HG02973 (cell line): ENCODE measurements around the gene NPAS3.

ENCODE experiments used
- ATAC-seq: cut with Tn5 transposase; IDR thresholded peaks from one replicate; pipeline ENCODE4 v1.9.1; 2021; ENCODE audit warnings: moderate library complexity; ENCODE audit not compliant: unreplicated experiment

Gene NPAS3

DNA sequence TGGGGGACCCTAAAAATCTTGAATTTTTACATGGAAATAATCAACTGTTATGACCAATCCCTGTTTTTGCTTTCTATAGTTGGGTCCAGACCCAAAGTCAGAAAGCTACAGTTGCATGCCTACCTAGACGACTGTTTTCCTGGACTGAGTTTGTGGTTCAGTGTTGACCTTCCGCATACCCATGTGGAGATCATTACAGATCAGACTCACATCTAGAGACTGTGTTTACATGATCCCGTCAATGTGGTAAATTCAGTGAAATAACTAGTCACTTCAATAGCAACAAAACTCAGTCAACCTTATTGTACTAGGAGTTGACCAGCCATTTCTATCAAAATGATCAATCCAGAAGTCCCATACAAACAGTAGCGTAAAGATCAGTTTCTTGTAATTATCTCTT lies 754.6 kb downstream of the NPAS3 start:
- ATAC-seq = no peak

DNA sequence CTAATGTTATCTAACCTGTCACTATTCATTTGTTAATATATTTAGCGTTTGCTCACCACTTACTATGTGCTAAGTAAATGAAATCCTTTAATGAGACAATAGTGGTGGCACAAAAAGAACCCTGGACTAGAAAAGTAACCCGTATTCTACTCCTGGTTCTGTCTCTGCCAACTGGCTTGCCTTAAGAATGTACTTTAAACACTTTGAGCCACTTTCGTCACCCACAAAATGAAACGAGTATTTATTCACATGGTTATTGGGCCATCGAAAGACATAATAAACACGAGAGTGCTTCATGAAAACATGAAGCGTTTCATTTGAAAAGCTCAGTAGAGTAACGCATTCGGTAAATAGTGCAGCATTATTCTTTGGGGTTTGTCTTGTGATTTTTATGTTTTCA lies 757.5 kb downstream of the NPAS3 start:
- ATAC-seq = no peak

DNA sequence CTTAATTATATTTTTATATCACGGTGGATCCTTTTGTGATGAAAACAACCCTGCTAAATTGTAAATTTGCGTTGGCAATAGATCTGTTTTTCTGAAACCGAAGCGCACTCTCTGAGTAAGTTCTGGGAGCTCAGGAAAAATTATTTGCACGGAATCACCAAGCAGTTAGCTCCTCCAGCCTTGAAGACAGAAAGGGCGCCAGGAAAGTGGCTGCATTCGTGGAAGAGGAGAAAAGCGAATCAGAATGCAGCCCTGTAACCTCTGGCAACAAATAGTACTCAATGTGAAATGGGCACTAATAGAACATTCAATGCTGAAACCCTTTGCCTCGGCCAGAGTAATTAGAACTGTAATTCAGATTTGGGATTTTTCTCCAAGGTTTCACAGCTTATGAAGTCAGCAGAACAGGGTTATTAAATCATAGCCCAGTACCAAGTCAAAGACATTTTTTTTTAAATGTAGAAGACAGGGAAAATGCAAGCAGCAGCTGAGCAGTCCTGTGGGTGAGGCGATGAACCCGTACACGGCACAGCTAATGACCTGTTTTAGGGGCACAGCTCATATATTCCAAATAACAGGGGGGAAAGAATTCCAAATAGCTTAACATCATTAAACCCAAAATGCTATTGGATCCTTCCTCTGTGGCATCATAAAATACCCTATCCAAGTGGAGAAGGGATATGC lies 760.8 kb downstream of the NPAS3 start:
- no peak for ATAC-seq

DNA sequence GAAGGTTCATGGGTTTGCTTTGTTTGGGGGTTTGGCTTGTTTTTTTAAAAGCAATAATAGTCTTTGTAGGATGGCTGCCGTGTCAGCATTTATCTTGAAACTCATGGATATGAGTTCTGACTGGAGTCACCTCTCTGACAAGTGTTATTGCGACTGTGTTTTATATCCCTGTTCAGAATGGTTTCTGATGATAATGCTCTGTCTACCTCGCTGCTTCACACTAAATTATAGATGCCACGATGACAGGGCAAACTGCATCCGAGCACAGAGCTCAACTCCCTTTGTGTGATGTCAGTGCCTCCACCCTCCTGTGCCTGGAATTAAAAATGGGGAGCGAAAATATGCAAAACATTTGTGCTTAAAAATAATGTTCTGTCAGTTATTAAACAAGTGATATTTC lies 761.4 kb downstream of the NPAS3 start:
- ATAC-seq = no peak

DNA sequence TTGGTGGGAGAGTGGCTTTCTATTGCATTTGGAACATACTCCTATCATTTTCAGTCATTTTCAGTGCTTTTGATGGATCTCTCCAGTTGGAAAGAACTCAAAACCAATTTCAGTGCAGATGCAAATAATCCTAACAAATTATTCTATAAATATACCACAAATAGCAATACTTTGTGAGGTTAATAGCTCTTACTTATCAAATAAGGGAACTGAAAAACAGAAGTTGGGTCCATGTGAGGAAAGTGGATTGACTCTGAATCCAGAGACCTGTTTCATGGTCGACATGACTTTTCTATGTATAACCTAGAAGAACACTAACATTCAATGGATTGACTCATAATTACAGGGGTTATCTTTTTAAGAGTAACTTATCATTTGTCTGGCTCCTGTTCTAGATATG lies 763.6 kb downstream of the NPAS3 start:
- no peak for ATAC-seq

DNA sequence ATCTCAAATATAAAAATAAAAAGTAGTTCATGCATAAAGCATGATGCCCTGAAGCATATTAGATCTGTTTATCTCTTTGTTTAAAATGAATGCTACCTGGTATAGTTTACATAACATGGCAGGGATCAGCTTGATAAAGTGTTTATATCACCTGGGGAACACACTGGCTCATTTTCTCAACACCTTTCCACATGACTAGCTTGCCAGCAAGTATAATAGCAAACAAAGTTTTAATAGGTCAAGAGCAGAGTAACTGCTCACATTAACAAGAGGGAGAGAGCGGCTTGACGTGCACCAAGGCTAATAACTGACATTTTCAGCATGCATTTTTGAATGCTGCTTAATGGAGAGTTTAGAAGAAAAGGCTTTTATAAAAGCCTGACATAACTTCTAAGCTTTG lies 765.8 kb downstream of the NPAS3 start:
- no peak for ATAC-seq

DNA sequence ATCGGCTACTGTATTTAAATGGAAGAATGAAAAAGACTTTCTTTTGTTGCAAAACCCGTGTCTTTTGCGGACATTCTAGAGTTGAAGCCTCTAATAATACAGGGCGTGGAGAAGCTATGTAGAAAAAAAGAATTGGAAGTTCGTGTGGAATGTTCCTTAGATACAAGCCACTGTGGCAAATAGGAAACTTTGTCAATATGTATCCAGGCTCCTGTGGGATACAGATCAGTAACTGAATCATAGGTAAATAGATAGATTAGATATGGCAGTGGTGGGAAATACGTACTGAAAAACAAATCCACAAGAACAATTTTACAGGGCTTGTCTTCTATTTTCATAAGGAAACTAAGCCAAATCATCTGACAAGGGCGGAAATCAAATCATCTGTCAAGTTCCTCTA lies 766.8 kb downstream of the NPAS3 start:
- ATAC-seq = no peak

DNA sequence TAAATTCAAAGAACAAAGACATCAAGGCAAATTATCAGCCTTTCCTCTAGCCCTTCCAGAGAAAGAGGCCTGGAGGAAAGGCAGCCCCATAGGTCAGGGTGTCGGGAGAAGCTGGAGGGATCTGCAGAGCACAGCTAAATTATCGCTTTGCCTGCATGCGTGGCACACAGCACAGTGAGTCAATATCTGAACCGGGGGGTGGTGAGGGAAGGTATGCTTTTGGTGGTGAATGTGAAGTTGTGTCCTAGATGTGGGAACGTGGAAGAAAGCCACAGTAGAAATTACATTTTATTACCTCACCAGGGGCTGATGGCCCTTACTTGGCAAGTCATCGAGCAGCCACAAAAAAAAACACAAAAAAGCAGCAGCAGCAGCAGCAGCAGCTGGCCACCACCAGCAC lies 769.0 kb downstream of the NPAS3 start:
- no peak for ATAC-seq

DNA sequence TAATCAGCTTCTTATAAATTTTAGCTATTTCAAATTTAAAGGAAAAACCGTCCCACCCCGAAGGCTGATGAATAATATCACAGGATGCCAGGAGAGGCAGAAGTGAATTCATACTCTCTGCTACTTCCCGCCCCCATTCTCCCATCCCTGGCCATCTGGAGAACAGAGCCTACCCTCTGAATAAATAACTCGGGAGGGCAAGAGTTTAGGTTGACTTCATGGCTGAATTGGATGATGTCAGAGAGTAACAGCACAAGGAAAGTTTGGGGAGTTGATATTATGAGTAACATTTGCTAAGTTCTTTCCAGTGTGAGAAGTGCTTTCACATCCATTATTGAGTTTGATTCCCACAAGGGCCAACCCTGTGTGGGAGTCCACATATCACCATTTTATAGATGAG lies 770.6 kb downstream of the NPAS3 start:
- no peak for ATAC-seq

DNA sequence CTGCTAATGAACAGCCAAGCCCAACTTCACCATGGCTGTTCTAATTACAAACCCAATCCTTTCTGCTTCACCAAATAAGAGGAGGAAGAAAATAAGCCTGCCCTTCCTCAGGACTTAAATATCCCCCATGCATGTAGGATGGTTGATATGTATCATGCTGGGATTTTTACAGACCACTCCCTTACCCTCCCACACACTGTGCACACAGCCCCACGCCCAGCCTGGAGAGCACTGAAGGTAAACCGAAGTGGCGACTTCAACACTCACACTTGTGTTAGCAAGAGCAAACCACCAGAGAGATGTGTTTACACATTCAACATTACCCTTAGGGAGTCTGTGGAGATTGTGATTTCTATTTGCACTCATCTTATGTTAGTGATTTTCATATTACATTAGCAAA lies 771.0 kb downstream of the NPAS3 start:
- no peak for ATAC-seq

DNA sequence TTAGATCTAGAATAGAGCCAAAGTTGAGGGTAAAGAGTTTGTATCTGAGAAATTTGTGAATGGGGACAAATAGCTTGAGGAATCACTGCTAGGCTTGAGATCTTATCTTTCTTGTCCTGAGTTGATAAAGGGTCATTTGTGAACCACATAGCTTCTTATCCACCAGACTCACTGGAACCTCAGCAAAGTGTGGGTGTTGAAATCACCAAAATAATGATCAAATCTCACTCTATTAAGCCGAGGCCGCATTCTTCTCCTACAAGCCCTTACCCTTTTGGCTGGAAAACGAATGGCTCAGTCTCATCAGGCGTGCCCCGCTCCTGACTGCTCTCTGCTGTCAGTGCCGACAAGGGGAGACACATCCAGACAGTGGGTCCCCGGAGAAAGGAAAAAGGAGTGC lies 771.6 kb downstream of the NPAS3 start:
- ATAC-seq = no peak

DNA sequence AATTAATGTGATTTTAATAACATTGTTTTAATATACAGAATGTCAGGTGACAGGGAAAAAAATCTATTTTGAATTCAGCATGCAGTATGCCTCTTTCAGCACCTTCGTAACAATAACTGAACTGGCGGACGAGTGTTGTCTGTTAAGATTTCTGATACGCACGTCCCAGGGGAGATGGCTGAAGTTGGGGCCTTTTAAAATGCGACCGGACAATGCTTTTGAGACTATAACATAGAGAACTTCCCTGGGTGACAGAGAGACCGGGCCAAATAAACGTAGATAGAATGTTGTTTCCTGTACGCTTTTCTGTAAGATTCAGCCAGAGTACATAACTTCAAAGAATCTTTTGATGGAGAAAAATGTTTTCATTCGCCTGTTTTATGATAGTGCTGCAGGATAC lies 772.5 kb downstream of the NPAS3 start:
- no peak for ATAC-seq

DNA sequence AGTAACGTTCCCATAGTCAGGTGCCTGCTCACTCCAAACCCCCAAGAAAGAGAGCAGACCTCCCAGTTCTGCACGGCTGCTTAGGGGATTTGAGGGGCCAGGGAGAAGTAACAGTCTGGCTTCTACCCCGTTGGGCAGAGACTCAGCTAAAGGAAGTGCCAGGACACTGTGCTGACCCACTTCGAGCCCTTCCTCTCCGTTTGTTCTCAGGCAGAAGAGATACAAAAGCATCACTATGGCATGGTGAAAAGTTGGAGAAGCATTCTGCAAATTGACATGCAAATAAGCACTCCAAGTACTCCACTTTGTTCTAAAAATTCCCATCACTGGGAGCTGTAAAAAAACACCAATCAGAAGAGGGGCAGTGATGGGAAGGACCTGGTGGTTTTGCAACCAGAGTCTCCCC lies 773.1 kb downstream of the NPAS3 start:
- no peak for ATAC-seq

DNA sequence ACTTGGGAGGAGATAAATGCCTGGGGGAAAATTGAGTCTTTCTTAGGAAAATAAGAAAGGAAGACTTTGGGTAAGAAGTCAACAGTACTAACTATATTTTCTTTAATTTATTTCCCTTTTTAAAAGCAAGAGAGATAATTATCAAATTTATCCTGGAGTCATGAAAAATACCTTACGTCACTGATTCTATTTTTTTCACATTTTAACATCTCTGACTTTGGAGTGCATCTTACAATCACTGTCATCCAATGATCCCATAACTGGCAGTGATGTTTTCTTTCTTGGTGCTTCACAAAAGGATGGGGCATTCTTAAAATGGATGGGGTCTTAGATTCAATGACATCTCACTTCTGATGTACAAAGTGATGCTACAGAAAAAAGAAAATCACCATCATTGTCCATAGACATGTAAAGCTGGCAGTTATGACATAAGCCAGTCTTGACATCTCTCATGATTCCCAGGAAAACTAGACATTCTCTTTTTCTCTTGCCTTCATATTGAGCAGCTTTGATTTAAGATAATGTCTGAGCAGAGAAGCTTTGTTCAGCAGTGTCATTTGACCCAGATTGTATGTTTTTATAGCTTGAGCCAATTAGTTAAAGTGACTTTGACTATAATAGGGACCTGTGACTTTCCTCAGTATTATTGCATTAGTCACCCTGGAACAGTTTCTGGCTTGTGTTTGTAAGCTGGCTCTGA lies 776.0 kb downstream of the NPAS3 start:
- no peak for ATAC-seq

DNA sequence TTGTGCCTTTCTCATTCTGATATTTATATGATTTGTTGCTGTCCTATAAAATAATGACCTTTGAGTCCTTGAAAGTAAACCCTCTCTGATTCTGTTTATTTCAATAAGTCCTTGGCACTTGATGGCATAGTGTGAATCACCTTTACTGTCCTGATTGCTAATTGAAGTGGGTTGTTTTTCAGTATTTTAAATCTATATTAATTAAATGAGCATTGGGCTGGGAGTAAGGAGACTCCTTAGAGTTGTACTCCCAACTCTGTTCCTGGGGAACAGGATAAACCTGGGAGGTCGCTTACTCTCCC lies 776.5 kb downstream of the NPAS3 start:
- no peak for ATAC-seq

DNA sequence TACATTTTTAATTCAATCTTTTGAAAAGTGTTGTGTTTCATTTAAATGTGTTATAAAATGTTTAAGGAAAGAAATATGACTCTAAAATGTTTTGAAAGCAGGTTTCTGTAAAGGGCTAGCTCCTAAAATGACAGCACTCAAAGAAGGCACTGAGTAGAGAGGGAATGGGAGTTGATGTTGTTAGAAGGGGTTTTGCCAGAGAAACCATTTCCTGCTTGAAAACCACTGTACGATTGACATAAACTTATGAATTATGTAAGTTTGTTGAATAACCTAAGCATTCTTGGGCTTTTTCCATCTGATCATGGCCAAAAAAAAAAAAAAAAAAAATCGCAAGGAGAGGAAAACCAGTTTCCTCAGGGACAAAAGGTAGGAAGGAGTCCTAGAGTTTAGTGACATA lies 778.2 kb downstream of the NPAS3 start:
- ATAC-seq = no peak

DNA sequence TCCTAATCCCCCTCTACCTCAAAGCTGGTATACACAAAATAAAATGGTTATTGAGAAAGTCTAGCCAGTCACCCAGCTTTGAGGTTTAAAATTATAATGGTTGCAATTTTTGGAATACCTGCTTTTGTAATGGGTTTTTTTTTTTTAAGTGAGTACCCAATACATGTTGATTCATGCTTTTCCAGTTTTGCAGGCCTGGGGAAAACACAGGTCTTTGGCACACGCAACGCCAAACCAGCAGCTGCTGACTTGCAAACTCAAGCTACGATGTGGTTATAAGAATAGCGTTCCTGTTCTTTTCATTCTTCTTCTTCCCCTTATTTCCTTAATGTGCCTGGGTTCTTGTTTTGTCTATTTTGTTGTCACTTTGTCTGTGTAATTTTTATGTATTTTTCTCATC lies 779.2 kb downstream of the NPAS3 start:
- ATAC-seq = no peak

DNA sequence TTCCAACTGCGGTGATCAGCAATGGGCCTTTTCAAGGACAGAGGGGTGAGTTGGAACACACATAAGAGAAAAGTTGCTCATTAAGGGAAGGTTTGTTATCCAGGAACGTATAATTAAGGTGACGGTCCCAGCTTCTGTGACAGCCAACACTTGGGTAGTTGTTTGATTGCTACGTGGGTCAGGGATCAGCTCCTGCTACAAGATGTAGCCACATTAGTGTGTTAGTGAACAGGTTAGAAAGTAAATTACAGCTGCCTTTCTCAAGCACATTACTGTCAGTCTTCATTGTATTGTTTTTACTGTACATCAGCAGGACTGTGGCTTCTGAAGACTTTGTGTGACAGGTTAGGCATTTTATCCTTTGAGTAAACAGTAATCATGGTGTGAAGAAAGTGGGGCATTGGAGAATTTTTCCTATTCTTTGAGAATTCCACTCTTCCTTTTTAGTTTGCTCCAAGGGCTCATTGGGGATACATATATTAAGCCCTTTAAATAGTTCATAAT lies 781.7 kb downstream of the NPAS3 start:
- no peak for ATAC-seq

DNA sequence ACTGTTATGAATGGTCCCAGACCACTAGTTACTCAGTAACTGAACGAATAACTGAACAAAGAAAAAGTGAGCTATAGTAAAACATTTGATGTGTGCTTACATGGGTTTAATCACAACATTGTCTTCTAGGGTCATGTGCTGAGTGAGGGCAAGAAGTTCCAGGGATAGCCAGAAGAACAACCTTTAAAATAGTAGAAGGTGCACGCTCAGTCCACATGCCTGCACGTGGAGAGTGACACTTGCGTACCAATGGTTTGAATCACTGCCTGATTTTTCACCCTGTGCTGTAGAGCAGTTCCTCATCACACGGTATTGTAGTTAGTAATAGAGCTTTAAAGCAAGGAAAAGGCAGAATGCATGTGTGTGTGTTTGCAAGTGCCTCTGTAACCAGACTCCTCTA lies 788.0 kb downstream of the NPAS3 start:
- ATAC-seq = no peak

DNA sequence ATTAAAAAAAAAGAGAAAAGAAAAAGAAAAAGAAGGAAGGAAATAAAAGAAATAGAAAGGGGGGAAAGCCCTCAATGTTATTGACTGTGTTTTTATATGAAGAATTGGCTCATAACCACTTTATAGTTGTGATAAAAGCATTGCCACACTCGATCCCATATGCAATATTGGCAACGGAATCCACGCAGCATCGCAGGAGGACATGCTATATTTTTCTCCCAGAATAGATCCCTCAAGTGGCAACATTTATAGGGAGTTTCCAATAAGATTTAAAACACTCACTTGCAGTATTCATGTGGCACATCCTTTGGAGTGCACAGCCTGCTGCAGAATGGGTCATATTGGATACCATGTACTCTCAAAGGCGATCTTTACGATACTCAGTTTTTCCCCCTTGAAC lies 788.9 kb downstream of the NPAS3 start:
- ATAC-seq = no peak

DNA sequence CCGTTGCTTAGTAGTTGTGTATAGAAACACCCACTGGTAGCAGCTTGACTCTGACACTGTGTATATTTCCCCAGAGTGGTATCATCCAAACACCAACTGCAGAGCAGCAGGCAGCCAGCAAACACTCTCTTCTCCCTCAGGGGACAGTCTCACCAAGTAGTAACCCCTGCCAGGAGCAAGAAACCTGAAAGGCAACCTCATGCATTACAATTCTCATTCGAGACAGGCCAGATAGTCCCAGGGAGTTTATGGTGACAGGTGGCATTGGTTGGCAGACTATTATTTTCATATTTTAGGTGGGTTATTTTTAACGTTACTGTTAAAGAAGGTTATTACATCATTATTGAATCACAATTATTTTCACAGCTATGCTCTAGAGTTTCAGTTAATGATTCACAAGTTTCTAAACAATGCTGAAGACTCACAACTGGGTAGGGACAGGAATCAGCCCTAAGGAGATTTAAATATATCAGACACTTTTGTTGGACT lies 789.4 kb downstream of the NPAS3 start:
- ATAC-seq = no peak

DNA sequence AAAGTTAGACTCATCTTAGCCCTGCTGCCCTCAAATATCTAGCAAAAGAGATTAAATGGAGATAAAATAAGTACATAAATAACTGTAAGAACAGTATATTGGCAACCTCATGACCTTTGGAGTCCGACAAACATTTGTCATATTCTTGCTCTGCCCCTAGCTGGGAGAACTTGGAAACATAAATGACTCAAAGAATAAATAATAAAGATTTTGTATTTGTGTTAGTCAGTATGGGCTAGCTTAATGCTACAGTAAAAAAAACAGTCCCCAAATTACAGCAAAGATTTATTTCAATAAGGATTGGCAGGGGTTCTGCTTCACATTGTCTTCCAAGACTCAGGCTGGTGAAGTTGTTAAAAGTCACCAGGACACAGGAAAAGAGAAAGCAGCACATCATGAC lies 791.5 kb downstream of the NPAS3 start:
- no peak for ATAC-seq

DNA sequence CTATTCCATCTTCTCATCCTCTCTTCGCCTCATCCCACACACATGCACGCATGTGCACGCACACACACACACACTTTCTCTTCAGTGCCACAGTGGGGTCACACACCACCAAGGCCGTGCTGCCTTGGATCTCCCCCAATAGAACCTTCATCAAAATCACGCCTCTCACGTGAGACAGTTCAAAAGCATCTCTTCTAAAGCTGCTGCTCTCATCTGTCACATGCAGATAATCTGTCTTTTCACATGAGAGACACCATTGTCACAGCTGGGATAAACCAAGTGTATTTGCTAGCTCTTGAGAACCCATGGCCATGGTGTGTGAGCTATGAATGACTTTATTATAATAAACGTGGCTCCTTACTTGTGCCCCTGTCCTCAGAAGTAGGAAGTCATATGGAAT lies 793.5 kb downstream of the NPAS3 start:
- no peak for ATAC-seq
